HG03354 (cell line): ENCODE measurements around the gene KLRD1.
"Not testable (repeated sequence)": the region's sequence is repeated elsewhere in the genome, so short reads cannot be mapped to it uniquely, and the experiment has no call there.

Experiments
- ATAC-seq: cut with Tn5 transposase; IDR thresholded peaks from one replicate; pipeline ENCODE4 v1.9.1; 2021; ENCODE audit warnings: mild to moderate bottlenecking; ENCODE audit not compliant: unreplicated experiment, poor library complexity, severe bottlenecking

KLRD1 gene, protein sequence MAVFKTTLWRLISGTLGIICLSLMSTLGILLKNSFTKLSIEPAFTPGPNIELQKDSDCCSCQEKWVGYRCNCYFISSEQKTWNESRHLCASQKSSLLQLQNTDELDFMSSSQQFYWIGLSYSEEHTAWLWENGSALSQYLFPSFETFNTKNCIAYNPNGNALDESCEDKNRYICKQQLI

DNA sequence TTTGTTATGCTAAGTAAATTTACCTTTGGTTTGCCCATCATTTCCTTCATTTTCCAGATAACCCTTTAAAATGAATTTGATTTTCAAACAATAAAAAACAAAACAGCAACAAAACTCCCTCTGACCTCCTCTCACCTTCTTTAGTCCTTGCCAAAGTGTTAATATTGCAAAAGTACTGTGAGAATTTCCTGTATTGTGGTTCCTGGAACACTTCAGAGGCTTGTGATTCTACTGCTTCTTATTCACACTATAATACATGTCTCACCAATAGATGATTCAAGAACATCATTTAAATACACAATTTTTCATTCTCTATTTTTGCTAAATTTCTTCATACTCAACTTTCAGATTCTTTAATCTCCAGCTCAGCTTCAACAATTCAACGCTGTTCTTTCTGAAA is at the start of gene KLRD1:
Gene KLRD1 (plus strand): TSS at position 241 of the 400 bp plus-strand sequence. CDS start 208 bp downstream, outside the sequence.
- no peak for ATAC-seq

DNA sequence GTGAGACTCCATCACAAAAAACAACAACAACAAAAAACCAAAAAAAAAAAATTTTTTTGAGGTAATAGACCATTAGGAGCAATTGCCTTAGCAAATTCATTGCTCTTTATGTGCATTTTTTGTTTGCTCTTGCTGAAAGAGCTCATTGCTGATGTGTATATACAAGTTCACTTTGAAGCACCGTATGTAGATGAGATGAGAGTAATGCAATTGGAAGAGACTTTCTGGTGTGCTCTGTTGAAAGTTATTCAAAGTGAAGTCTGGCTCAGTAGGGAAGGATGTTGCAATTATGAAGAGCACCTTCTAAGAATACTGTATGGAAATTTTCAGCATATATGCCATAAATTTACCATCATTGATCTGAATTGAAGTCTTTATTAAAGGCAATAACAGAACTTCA is 46.7 kb upstream of the KLRD1 start:
- ATAC-seq, result no peak

DNA sequence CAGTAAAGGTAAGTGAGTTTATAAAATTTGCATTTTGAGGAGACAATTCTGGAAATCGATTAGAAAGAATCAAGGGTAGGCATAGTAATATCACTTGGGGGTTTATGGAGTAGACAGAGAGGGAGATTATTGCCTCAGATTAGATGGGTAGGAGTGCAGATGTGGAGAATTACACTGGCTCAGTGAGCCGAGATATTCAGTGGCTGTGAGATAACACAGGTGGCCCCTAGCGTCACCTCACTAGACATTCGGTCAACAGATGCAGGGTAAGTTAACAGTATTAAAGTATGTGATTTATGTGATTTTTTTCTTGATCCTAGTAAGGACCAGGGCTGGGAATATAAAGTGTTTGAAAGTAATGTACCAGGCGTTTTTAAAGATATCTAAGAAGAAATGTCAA is 39.6 kb upstream of the KLRD1 start:
- no peak for ATAC-seq

DNA sequence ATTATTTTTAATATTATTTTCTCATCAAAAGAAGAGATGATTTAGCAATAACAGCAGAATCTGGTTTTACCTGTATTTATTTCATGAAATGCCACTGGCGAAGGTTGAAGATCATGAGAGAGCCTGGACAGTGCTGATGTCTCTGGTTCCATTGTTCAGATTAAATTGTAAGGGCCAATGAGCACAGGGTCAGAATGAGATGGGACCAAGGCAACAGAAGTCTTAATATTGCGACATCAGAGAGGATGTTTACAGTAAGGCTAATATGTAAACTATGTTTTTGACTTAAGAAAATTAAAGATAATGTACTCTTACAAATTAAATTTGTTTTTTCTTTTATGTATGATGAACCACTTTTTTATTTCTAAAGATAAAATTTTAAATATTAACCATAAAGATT is 35.2 kb upstream of the KLRD1 start:
- no peak for ATAC-seq

DNA sequence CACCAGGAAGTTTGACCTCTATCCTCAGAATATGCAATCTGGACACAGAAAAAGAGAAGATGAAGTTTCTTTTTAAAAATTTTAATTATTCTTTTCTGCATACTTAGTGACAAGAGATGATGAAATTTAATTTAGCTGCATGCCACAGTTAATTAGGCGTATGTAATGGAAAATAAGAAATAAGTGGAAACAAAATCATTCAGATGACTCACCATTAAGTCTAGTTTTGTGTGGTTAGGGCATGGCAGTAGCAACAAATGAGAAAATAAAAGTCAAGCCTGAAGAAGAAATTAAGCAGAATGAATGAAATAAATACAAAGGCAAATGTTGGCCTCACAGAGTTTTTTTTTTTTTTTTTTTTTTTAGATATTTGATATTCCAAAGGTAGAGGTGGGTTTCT is 30.9 kb upstream of the KLRD1 start:
- ATAC-seq, result no peak

DNA sequence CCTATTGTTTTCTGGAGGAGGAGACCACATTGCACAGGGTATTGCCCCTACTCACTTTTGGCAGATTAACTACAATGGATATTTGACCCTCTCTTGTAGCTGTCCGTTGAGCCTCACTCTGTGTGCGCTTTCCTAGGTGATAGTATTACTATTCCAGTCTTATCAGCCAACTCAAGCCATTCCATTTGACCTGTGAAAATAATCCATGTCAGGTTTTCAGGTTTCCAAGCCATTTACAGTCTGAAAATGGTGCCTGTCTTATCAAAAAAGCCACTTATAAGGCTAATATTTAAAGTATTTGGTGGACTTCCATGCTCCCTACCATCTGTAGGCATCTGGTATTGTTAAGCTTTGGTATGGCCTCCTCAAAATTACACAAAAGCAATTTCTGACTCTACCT is 29.6 kb upstream of the KLRD1 start:
- ATAC-seq, result no peak

DNA sequence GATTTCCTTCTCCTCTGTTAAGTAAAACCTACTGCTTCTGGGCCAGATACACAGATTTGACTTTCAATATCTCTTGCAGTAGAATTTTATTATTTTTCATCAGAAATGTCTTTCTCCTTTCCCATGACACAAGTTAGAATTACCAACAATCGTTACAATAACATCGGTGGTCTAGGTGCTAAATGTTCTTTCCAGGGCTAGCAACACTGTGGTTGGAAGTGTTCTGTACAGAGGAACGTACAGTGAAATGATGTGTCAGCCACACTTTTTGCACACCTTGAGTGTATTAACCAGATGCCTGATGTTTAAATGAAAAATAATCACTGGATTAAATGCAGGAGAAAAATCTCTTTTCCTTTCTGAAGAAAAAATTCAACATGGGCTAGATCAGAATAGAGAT is 27.7 kb upstream of the KLRD1 start:
- ATAC-seq, result no peak

DNA sequence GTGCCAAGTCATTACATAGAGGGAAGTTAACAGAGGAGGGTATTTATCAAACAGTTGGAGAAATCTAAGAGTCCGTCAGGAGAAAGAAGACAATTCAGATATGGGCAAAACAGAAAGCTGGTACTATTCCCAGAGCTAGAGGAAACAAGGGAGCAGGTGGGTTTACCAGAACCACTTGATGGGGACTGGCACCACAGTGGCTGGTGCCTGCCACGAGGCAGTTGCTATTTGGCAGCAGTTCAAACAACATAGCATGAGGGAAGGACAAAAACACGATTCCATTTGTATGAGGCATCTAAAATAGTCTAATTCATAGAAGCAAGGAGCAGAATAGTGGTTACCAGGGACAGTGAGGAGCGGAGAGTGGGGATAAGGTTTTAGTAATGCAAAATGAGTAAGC is 24.6 kb upstream of the KLRD1 start:
- ATAC-seq, result no peak

DNA sequence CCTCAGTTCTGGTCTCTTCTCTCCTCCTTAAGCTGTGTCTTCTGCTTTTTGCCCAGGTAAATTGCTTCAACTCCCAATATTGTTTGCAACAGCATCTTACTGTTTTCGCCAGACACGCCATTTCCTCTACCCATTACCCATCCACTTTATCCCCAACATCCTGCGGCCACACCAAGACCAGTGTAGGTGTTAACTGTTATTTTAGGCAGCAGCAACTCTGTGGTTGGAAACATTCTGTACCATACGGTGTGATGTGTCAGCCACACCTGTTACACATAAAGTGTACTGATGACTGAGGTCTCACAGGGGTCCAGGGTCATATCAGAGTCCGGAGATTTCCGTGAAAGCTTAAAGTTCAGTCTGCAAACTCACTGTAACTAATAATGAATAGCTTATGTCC is 21.8 kb upstream of the KLRD1 start:
- ATAC-seq, result no peak

DNA sequence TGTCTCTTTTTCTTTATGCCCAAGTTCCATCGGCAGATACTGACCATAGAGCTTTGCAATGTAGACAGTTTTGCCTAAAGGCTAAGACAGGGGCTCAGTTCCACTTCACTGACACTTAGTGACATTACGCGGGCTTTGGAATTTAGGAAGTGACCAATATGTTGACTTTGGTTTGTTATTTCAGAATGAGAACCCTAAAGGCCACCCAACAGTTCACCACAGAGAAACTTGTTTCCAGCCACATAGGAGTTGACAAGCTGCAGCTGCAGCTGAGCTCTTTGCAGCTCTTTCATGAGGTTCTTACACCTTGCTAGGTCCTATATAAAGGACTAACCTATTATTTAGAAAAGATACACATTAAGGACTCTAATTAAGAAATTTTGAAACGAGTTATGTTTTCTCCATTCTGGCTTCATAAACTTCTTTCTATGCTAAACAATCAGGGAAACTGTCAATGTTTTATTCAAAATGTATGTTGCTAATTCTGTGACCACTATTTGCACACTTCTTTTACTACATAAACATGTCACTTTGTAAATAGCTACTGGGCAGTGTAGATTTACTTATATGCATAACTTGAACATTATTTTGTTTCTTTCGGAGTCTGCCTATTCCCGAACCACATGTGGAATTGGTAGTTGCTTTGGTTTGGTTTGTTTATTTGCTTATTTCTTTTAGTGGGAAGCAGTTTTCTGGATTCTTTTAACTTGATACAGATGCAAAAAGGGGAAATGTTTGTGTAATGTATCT is 18.5 kb upstream of the KLRD1 start:
- ATAC-seq, result no peak

DNA sequence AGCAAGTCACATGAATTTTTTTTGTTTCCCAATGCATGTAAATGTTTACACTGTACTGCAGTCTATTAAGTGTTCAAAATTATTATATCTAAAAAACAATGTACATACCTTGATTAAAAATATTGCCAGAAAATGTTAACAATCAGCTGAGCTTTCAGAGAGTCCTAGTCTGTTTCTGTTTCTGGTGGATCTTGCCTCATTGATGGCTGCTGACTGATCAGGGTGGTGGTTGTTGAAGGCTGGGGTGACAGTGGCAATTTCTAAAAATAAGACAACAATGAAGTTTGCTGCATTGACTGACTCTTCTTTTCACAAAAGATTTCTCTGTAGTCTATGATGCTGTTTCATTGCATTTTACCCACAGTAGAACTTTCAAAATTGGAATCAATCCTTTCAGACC is 16.6 kb upstream of the KLRD1 start:
- no peak for ATAC-seq

DNA sequence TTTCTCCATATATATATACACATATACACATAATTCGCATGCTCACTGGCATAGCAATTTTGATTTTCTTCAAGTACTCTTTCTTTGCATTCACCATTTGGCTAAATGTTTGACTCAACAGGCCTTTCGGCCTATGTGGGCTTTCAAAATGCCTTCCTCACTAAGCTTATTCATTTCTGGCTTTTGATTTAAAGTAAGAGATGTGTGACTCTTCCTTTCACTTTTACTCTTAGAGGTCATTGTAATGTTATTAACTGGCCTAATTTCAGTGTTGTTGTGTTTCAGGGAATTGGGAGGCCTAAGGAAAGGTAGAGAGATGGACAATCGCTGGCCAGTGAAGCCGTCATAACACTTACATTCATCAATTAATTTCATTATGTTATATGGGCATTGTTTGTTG is 14.5 kb upstream of the KLRD1 start:
- no peak for ATAC-seq

DNA sequence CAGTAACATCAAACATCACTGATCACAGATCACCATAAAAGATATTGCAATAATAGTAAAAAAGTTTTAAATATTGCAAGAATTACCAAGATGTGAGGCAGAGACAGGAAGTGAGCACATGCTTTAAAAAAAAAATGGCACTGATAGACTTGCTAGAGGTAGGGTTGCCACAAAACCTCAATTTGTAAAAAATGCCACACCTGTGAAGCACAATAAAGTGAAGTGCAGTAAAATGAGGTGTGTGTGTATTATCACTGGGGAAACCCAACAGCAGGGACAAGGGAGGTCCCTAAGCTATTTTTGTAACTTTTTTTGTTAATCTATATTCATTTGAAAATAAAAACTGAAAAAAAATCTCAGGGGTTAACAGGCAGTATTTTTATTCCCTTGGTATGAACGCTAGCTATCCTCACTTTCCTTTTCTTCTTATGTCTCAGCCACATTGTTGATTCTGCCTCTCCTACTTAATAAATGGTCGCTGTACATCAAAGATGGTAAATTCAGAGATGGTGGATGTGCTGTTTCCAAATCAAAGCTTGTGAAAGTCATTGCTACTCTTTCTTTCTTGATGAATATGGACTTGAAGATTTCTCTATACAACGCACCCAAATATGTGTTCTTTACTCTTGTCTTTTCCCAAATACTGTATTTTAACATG is 14.0 kb upstream of the KLRD1 start:
- ATAC-seq, result no peak

DNA sequence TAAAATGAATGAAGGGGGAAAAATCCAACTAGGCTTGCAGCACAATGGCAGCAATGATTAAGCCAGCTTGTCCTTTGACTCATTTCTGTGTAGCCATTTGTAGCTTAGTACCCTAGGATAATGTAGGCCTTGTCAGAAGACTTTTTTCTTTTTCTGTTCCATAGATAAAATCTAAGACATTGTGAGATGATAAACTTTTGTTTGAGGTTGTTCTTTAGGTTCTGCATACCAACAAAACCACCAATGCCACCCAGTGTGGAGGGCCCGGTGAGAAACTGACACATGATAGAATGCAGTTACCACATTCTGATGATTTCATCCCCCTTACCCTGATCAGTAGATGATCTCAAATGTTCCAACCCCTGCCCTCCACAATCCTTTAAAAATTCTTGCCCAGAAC is 6.6 kb upstream of the KLRD1 start:
- no peak for ATAC-seq

DNA sequence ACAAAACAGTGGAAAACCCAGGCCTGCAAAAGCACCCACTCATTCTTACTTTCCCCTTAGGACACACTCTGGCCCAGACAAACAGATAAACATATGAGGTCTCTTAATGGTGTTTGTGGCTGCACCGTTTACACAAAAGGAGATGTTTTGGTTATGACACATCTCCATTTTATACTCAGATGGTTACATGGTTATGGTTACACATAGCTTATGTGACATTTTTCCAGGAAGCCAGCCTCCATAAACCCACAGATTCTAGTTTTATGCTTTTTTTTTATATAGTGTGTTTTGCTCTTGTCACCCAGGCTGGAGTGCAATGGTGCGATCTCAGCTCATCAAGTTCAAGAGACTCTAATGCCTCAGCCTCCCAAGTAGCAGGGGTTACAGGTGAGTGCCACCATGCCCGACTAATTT is 3.5 kb upstream of the KLRD1 start:
- no peak for ATAC-seq

DNA sequence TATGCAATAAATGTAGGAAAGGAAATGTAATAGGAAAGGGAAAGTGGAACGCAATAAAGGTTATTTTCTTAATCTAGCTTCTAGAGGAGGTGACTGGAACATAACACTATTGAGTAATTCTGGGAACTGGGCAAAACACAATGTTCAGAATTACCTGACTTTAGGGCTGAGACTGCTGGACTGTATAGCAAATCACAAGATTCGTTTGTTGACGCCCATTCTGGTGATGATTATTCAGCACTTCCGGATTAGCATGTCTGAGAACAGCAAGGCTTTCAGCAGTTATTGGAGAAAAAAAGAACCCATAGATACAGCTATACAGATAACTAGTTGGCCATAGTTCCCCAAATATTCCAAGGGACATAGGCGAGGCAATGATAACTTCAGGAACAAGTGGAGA is 2.3 kb upstream of the KLRD1 start:
- no peak for ATAC-seq

DNA sequence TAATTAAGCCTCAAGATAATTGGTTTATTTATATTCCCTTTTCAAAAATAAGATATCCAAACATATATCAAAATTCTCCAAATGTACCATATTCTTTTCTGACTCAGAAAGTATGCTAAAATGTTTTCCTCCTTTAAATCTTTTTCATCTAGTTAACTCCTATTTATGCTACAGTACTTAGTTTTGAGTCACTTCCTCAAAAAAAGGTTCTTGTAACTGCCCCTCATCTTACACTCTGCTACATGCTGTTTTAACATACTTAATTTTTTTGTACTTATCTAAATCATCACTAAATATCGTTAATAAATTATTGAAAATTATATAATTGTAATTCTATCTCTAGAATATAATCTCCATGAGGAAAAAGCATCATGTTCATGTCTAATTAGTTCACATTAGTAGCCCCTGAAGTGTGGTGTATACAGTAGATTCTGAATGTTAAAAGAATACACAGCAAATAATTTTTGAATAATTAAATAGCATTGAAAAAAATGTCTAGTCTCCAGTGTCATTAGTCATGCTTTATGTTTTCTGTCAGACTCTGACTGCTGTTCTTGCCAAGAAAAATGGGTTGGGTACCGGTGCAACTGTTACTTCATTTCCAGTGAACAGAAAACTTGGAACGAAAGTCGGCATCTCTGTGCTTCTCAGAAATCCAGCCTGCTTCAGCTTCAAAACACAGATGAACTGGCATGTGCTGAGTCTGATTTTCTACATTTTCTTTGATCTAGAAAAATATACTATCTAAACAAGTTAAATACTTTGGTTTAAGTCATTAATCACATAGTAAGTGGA is 3.5 kb downstream of the KLRD1 start:
- no peak for ATAC-seq

DNA sequence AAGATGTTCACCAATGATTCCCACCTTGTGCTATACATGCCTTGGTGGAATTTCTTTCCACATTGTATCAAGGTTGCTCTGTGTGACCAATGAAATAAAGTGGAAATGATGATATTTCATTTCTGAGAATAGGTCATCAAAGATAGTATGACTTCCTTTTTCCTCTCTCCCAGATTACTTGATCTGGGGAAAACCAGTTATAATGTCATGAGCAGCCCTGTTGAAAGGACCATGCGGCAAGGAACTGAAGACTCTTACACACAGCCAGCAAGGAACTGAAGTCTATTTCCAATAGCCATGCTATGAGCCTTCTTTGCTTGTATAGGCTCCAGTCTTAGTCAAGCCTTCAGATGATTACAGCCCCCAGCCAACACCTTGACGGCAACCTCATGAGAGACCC is 11.7 kb downstream of the KLRD1 start:
- no peak for ATAC-seq

DNA sequence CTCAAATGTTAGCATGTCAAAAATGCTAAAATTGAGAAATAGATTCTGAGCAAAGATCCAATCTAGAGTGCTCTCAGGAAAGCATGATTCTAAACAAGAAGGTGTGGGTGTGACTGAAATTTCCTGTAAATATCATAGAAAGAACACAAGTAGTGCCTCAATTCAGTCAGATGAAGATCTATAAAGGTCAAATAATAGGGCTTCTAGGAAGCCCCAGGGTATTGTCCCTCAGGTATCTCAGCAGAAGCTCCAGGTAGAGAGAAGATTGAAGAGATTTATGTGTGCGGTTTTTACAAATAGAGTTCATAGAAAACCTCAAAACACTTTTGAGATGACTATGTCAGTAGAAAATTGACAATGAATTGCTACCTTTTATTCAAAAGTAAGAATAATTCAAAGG is 13.0 kb downstream of the KLRD1 start:
- no peak for ATAC-seq

DNA sequence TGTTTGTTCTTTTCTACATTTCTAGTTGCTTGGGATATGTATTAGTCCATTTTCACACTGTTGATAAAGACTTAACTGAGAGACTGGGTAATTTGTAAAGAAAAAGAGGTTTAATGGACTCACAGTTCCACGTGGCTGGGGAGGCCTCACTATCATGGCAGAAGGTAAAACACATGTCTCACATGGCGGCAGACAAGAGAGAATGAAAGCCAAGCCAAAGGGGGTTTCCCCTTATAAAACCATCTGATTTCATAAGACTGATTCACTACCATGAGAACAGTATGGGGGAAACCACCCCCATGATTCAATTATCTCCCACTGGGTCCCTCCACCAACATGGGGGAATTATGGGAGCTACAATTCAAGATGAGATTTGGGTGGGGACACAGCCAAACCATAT is 21.0 kb downstream of the KLRD1 start:
- ATAC-seq, result not testable (repeated sequence)
